ENCODE data around the gene LRIG1.

Gene LRIG1

GRCh38 chr3:66383998-66384745 lies 116.7 kb downstream of the LRIG1 start:
- POLR2A ChIA-PET: no interaction called here
- H3K4me3 ChIP-seq (ENCODE audit: low read depth, low read length): no peak overlapping the region
- no peak for TF ChIP-seq CTCF (IDR thresholded peaks at IDR 0.05; ENCODE audit: insufficient read depth, low read length, missing control alignments)
- no peak for DNase-seq (ENCODE audit: low read depth, low spot score)
- CTCF ChIA-PET: interaction anchor here (0.7 to 2.0 kb wide), 6 partner anchors 11 to 439 kb away, joined by 3 to 12 read pairs (median 4); no protein-coding TSS in a partner anchor

GRCh38 chr3:66383023-66383422 lies 117.8 kb downstream of the LRIG1 start:
- no peak overlapping the region for H3K4me3 ChIP-seq (ENCODE audit: low read depth, low read length)
- CTCF ChIA-PET: interaction anchor here (1.2 to 1.7 kb wide), 6 partner anchors 9 to 440 kb away, joined by 3 to 6 read pairs (median 4); no protein-coding TSS in a partner anchor
- POLR2A ChIA-PET: no interaction called here
- TF ChIP-seq CTCF (IDR thresholded peaks at IDR 0.05; ENCODE audit: insufficient read depth, low read length, missing control alignments): no peak
- DNase-seq (ENCODE audit: low read depth, low spot score): no peak

- no peak for DNase-seq (ENCODE audit: low read depth, low spot score)
- no peak overlapping the region for H3K4me3 ChIP-seq (ENCODE audit: low read depth, low read length)
- TF ChIP-seq CTCF (IDR thresholded peaks at IDR 0.05; ENCODE audit: insufficient read depth, low read length, missing control alignments): no peak
- CTCF ChIA-PET: interaction anchor here (1.4 to 1.7 kb wide), 3 partner anchors 10 to 433 kb away, joined by 4 to 6 read pairs (median 4); no protein-coding TSS in a partner anchor
- POLR2A ChIA-PET: interaction anchor here (0.6 kb wide), 1 partner anchor 413 kb away, joined by 3 read pairs; no protein-coding TSS in a partner anchor
These were observed 118.7 kb downstream of the LRIG1 start for GRCh38 chr3:66382142-66382541.

DNA sequence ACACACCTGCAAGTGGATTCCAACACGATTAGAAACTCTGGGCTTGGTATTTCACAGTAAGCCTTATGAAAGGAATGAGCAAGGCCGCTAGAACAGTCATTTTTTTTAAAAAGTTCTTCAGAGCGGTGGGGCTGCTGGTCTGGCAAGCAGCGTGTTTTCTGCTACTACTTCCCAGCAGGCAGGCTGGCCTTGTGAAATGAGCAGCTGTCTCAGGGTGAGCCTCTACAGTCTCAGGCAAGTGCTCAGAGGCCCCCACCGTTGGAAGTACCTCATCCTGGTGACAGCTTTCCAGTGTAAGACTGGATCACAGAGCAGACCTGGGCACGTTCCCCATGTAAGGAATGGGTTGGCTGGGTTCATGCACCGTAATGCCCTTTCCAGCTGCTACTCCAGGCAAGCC lies 119.2 kb downstream of the LRIG1 start:
- ChIA-PET CTCF (interaction anchor here (1.4 to 1.7 kb wide), 3 partner anchors 10 to 434 kb away, joined by 4 to 6 read pairs (median 4); no protein-coding TSS in a partner anchor), POLR2A (interaction anchor here (0.6 kb wide), 1 partner anchor 413 kb away, joined by 3 read pairs; no protein-coding TSS in a partner anchor)
- TF ChIP-seq CTCF (IDR thresholded peaks at IDR 0.05; ENCODE audit: insufficient read depth, low read length, missing control alignments): no peak
- H3K4me3 ChIP-seq (ENCODE audit: low read depth, low read length): no peak overlapping the region
- no peak for DNase-seq (ENCODE audit: low read depth, low spot score)

GRCh38 chr3:66380200-66380932 lies 120.5 kb downstream of the LRIG1 start:
- ChIA-PET CTCF (interaction anchor here (0.9 to 3.7 kb wide), 3 partner anchors 10 to 27 kb away, joined by 3 to 36 read pairs (median 4); no protein-coding TSS in a partner anchor), POLR2A (no interaction called here)
- DNase-seq (ENCODE audit: low read depth, low spot score): no peak

More at GRCh38 chr3:66380200-66380932, 120.5 kb downstream of the LRIG1 start:
- H3K4me3 ChIP-seq (ENCODE audit: low read depth, low read length): no peak overlapping the region
- TF ChIP-seq CTCF (IDR thresholded peaks at IDR 0.05; ENCODE audit: insufficient read depth, low read length, missing control alignments): no peak

Measured in AG04449 (cell line).